HK-2 (cell line): ENCODE results near the gene CPNE5.

ENCODE experiments used
- DNase-seq: peaks from one replicate; pipeline ENCODE4 v3.0.0-alpha.2; 2018; ENCODE audit not compliant: unreplicated experiment

The CPNE5 gene

GRCh38 chr6:36857325-36857724 lies 18.1 kb upstream of the CPNE5 start:
- DNase-seq = no peak

GRCh38 chr6:36856277-36856676 lies 17.0 kb upstream of the CPNE5 start:
- no peak for DNase-seq

- DNase-seq = no peak
Measured at GRCh38 chr6:36855750-36856149, 16.5 kb upstream of the CPNE5 start.

GRCh38 chr6:36853325-36853724 lies 14.1 kb upstream of the CPNE5 start:
- DNase-seq = no peak

- DNase-seq = peak; percentile 47
Measured at GRCh38 chr6:36852481-36853147, 13.4 kb upstream of the CPNE5 start.

- no peak for DNase-seq
Measured at GRCh38 chr6:36851626-36852025, 12.4 kb upstream of the CPNE5 start.

- DNase-seq = peak; percentile 44
Measured at GRCh38 chr6:36851149-36851614, 11.9 kb upstream of the CPNE5 start.

GRCh38 chr6:36850021-36850420 lies 10.8 kb upstream of the CPNE5 start:
- no peak for DNase-seq

- DNase-seq = no peak
Measured at GRCh38 chr6:36848658-36849441, 9.6 kb upstream of the CPNE5 start.

- no peak for DNase-seq
Measured at GRCh38 chr6:36847991-36848390, 8.7 kb upstream of the CPNE5 start.

GRCh38 chr6:36847152-36847551 lies 7.9 kb upstream of the CPNE5 start:
- DNase-seq = no peak

- no peak for DNase-seq
Measured at GRCh38 chr6:36845233-36845632, 6.0 kb upstream of the CPNE5 start.

GRCh38 chr6:36844232-36845170 lies 5.3 kb upstream of the CPNE5 start:
- no peak for DNase-seq

GRCh38 chr6:36843170-36843569 lies 3.9 kb upstream of the CPNE5 start:
- DNase-seq = no peak

- DNase-seq = no peak
Measured at GRCh38 chr6:36841756-36842155, 2.5 kb upstream of the CPNE5 start.

GRCh38 chr6:36840432-36841403 lies 1.5 kb upstream of the CPNE5 start:
- no peak for DNase-seq

GRCh38 chr6:36839749-36840431 lies 646 bp upstream of the CPNE5 start:
- peak; percentile 36 for DNase-seq

GRCh38 chr6:36837686-36838085 lies 1.6 kb downstream of the CPNE5 start:
- no peak for DNase-seq

GRCh38 chr6:36837022-36837339 lies 2.3 kb downstream of the CPNE5 start:
- DNase-seq = no peak
